Activated CD8-positive, alpha-beta memory T cell treated with anti-CD3 and anti-CD28 coated beads, Interleukin-2, amount 50 U/mL, for 48 hours (primary cell): ENCODE measurements around the gene CSF1.
"Not testable (repeated sequence)": the region's sequence is repeated elsewhere in the genome, so short reads cannot be mapped to it uniquely, and the experiment has no call there.

Experiments used
- DNase-seq: peaks from one replicate; pipeline ENCODE4 v3.0.0-alpha.2; 2020

Gene CSF1, protein sequence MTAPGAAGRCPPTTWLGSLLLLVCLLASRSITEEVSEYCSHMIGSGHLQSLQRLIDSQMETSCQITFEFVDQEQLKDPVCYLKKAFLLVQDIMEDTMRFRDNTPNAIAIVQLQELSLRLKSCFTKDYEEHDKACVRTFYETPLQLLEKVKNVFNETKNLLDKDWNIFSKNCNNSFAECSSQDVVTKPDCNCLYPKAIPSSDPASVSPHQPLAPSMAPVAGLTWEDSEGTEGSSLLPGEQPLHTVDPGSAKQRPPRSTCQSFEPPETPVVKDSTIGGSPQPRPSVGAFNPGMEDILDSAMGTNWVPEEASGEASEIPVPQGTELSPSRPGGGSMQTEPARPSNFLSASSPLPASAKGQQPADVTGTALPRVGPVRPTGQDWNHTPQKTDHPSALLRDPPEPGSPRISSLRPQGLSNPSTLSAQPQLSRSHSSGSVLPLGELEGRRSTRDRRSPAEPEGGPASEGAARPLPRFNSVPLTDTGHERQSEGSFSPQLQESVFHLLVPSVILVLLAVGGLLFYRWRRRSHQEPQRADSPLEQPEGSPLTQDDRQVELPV

DNA sequence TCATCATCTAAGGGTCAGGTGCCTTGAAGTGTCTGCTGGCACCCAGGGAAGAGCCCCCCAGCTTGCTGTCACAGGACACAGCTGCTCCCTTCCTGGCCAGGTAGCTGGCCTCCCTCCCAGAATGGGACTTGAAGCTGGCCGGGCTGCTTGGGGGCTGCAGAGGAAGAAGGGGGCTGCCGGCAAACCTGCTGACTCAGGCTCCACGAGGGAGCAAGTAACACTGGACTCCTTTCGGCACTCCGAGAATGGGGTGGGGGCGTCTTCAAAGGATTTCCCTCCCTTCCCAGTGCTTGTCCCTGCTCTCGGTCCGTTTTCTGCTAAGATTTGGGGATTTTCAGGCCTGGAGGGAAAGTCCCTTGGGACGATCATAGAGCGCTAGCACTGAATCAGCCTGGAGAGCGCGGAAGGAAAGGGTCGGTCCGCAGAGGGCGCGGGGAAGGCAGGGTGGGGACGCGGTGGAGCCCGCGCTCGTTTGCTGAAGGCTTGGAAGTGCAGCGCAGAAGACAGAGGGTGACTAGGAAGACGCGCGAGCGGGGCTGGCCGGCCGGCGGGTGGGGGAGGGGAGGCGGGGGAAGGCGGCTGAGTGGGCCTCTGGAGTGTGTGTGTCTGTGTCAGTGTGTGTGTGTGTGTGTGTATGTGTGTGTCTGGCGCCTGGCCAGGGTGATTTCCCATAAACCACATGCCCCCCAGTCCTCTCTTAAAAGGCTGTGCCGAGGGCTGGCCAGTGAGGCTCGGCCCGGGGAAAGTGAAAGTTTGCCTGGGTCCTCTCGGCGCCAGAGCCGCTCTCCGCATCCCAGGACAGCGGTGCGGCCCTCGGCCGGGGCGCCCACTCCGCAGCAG, at the start of gene CSF1:
Gene CSF1, plus strand, starts transcription at position 727 of the 840 bp plus-strand sequence. CDS start 175 bp downstream, outside the sequence.
- DNase-seq = peak; percentile 87

DNA sequence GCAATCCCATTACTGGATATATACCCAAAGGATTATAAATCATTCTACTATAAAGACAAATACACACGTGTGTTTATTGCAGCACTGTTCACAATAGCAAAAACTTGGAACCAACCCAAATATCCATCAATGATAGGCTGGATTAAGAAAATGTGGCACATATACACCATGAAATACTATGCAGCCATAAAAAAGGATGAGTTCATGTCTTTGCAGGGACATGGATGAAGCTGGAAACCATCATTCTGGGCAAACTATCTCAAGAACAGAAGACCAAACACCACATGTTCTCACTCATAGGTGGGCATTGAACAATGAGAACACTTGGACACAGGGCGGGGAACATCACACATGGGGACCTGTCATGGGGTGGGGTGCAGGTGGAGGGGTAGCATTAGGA, 49.0 kb upstream of the CSF1 start:
- not testable (repeated sequence) for DNase-seq

DNA sequence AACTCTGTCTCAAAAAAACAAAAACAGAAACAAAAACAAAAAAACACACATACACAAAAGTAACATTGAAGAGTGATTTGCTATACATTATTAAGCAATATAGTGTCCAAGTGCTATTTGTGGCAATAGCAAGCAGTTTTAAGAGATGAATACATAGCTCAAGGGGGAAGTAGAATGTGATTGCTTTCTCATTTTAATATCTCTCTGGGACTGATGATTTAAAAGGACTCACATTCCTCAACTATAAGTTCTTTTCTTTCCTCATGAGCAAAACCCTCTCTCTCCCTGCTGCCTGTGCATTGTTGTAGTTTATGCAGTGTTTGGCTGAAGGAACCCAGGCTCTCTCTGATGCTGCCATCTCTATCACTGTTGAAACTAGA, 47.0 kb upstream of the CSF1 start:
- no peak for DNase-seq

DNA sequence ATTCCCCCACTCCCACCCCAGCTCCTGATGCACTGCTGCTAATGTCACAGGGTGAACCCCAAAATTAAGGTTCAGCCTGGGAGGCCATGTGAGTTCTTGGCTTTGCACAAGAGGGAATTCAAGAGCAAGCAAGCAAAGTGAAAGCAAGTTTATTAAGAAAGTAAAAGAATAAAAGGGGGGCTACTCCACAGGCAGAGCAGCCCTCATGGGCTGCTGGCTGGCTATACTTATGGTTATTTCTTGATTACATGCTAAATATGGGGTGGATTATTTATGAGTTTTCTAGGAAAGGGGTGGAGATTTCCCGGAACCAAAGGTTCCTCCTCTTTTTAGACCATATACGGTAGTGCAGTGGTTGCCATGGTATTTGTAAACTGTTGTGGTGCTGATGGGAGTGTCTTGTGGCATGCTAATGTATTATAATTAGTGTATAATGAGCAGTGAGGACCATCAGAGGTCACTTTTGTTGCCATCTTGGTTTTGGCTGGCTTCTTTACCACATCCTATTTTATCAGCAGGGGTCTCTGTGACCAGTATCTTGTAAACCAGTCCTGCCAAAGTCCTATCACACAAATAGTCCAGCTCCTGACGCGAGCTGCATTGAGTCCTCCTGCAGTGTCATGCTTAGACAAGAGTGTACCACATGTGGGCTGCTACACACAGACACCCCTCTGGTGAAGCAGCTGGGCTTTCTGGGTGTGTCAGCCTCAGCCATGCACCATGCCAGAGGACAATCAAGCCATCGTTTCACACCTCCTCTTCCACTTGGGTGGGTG, 46.4 kb upstream of the CSF1 start:
- no peak for DNase-seq

DNA sequence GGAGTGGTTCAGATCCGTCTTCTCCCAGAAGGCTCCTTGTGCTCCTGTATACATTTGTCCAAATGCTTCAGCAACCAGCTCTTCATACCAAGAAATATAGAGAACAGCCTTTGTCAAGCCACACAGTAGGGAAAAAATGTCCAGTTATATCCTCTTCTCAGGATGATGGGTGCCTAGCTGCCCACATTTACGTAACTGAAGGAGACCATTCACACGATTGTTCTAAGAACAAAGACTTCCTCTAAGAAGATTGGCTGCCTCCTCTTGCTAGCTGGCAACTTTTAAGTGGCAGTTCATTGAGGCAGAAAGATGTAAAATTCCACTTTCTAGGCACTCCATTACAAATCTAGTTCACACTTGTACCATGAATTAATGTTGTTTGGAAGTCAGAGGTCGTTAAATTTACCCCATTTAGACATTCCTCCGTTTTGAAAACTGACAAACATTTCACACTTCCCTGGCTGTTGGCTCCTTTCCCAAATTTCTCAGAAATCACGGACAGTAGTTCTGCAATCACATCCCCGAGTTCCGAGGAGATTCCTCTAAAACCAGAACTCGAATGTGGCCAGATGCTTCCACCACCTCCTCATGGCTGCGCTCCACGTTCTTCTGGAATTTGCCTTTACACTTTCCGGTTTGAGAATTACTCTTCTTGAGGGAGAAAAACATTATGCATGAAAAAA, 45.6 kb upstream of the CSF1 start:
- DNase-seq = no peak

DNA sequence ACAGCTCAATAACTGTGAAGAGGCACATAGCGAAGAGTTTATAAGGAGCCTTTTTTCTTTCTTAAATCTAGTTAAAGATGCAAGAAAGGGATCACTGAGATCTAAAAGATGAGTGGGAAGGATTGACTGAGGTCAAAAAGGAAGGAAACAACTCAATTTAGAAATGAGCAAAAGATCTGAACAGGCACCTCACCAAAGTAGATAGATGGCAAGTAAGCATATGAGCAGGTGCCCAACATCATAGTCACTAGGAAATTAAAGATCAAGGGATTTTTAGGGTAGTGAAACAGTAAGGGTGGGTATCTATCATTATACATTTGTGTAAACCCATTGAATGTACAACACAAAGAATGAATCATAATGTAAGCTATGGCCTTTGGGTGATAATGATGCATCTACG, 44.6 kb upstream of the CSF1 start:
- no peak for DNase-seq

DNA sequence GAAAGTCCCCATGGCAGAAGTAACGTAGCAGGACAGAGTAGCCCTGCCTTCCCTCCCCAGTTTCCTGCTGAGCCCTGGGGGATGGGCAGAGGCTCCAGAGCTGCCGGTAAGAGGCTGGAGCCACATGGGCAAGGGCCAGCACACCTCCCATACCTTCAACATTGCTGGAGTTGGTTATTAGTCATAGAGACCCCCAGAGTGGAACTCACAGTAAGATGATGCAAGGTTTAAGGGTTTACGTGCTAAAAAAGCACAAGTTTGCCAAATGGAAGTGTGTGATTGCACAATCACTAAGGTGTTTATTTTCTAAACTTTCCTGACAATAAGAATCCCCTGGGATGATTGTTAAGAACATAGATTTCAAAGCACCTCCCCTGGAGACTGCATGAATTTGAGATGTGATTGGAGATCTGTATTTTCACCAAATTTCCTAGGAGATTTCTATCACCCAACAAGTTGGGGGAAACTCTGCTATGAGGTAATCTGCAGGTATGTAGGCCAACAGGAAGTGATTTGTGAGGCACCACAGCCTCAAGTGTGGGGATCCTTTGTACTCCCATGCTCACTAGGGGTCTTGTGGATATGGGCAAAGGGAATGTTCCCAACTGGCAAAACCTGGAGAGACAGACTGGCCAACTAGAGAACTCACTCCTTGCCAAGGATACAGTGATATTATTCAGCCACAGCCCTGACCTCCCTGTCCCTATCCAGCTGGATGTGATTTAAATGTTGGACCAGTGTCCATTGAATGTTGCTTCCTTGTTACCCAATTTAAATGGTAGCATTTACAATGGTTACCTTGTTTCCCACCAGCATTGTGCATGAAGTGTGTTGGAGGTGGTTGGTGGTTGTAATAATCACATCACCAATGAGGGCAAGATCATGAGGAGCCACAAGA, 37.1 kb upstream of the CSF1 start:
- no peak for DNase-seq

DNA sequence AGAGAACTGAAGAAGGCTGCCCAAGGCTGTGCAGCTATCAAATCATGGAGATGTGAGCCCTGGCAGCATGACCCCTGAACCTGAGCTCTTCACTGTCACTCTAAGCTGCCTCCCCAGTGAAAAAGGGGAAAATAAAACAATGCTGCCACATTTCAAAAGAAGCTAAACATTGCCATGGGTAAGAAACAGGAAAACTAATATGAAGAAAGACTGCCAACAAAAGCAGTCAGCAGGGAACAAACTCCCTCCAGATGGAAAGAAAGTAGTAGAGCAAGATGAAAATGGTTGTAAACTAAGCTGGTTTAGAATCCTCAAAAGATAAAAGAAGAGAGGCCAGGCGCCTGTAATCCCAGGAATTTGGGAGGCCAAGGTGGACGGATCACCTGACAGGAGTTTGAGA, 36.2 kb upstream of the CSF1 start:
- DNase-seq = no peak

DNA sequence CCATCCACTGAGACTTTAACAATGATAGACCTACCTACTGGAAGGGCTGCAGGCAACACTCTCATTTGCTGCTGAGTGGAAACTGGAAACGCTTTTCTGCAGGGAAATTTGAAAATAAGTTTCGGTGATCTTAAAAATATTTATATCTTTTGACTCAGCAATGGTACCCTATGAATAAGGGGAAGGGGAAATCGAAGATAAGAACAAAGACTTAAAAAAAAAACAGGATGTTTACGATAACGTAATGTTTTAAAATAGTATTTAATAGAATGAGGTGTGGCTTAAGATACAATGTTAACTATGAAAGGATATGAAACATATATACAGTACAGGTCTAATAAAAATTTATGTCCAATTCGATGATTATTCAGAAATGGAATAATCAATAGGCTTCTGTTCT, 34.8 kb upstream of the CSF1 start:
- no peak for DNase-seq

DNA sequence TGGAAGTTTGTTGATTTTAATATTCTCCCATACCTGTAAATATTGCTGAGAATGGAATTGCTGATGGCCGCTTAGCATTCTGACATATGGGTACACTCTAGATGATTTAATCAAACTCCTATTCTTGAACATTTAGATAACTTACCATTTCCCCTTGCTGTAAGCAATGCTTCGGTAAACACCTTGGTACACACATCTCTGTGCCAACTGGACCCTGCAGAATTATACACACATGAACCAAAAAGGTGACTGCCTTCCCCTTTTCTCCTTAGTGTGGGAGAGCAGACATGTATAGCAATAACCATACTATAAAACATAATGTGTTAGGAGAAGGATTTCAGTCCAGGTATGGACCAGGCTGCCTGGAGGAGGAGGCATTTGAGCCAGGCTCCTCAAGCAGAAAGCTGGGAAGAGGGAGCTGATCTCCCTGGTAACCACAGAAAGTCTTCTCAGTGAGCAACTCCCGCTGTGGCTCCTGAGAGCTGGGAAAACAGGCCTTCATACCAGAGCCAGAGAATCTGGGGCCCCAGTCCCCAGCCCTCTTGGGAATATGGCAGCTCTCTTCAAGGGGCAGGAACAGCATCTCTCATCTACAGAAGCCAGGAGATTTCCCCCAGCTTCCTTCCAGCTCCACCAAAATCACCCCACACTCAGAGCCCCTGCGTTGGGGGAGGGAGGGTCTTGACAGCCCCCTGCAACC, 33.9 kb upstream of the CSF1 start:
- DNase-seq = no peak

DNA sequence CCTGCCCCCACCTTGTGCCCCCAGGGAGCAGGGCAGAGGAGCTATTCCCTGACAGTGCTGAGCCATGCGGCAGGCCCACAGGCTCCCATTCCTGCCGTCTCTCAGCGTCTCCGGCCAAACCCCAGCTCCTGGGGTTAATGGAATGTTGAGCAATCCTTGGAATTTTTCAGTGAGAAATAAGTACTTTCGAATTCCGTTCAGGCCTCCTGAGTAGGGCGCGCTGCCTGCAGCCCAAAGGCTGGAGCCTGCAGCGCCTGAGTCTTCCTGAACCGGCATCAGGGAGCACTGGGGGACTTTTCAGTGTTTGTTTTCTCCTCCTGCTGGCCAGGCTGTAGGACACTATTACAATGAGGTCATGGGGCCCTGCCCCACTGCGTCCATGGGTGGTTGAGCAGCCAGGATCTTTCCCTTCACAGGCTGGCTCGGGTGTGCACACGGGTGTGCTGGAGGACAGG, 33.3 kb upstream of the CSF1 start:
- no peak for DNase-seq

DNA sequence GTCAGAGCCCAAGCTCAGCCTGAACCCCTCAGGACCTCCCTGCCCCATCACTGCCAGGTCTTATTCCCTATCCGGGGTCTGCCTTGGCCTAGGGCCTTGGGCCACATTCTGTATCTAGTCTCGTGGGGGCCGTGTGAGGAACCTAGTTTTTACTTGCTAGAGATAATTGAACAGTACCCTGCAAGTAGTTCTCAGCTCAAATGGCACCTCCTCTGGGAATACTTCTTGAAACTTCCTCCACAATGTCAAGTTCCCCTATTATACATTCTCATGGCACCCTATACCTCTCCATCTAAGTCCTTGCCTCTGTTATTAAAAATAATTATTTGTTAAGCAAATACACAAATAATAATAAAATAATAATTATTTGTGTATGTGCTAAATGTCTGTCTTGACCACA, 32.9 kb upstream of the CSF1 start:
- DNase-seq = no peak

DNA sequence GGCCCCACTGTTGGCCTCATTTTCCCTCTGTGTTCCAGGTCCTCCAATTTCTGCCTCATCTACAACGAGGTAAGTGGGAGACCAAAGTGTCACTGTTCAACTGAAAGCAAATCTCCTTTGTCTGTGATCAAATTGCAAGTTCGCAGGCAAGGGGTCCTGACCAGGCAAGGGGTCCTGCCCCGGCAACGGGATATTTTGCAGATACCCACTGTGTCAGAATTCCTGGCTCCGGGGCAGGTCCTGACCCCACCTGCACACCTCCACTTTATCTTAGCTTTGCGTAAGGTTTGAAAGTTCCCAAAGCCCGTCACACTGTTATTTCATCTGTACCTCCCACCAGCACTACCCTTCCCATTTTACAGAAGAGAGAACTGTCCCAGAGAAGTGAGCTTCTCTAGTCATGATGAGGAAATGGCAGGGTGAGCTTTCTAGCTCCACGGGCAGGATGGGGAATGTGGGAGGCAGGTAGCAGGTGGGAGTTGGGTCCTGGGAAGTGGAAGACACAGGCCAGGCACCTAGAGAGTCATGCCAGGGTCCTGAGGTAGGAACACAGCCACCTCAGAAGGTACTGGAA, 32.0 kb upstream of the CSF1 start:
- peak; percentile 40 for DNase-seq

DNA sequence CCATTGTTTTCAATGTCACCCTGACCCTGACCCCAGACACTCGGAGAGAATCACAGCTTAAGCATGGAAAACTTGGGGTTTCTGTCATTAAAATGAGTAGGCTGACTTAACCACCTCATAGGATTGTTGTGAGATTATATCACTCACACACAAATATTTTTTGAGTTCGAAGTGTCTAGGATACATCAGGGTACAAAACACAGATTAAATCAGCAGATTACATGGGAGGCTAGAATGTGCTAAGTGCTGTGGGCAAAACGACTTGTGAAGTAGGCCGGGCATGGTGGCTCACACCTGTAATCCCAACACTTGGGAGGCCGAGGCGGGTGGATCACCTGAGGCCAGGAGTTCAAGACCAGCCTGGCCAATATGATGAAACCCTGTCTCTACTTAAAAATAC, 31.3 kb upstream of the CSF1 start:
- DNase-seq = not testable (repeated sequence)

DNA sequence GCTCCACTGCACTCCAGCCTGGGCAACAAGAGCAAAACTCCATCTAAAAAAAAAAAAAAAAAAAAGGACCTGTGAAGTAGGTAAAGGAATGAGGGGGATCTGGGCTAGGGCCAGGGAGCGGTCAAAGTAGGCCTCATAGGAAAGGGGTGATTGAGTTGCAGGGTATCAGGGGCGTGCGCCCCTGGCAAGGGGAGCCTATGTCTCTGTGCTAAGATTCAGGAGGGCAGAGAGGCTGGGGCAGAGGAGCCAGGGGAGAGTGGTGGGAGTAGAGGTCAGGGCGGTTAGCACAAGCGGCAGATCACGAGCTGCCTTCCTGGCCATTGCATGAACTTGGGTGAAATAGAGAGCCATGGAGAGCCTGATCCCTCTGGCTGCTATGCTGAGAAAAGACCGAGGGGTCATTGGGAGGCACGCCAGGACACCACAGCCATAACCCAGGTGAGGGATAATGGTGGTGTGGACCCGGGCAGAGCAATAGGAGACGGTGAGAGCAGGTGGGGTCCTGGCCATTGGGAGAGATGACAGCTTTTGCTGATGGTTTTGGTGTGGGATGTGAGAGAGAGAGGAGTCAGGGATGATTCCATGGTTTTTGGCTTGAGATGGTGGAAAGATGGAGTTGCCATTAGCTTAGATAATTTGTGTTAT, 30.6 kb upstream of the CSF1 start:
- DNase-seq = no peak

DNA sequence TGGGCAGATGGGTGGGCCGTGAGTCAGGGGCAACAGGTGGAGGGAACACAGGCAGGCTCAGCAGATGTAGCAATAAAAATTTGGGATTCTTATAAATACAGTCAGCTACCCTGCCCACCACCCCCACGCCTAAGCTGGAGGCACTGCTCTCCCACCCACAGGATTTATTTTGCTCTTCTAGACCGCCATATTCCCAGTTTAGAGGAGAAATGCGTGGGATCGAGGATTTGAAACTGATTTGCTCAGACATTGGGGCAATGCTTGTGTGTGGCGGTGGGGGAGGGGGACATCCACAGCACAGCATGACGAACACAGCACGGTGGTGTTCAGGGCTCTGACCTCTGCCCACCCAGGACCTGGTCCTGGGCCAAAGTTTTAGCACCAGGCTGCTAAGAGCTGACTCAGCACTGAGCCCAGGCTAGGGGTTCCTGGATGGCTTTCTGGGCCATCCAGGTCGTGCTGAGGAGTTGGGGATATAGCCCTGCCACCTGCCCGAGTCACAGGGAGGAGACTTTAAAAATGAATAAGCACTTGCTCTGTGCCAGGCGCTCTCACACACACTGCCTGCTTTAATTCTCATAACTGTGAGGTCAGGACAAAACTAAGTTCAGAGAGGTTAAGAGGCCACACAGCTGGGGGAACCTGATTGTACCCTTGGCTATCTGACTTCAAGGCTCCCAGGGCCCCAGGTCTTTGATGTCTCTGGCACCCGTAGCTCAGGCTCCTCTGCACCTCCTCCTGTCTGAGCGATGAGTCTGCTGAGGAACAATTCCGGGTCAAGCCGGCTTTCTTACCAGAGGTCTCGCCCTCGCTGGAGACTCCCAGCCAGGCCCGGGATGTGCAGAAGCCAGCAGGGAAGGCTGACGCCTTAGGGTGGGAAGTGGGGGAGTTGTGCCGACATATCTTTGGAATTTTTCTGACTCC, 29.4 kb upstream of the CSF1 start:
- no peak for DNase-seq

DNA sequence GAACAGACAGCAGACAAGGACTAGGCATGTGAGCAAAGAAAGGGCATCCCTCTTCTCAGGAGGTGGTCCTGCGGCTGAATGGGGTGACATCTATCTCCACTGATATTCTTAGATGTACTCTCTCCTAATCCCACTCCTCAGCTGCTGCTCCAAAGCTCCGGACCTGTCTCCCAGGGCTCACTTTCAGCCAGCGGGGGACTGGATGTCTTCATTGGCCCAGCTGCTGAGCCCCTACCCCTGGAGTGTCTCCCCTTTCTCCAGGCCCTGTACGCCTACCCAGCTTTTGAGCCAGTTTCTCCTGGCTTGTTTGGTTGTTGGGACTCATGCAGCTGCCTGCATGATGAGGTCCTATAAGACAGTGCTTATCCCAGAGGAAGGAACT, 28.8 kb upstream of the CSF1 start:
- no peak for DNase-seq
